Panc1 (cell line): ENCODE data around the gene PIGV.

Experiments
- CTCF ChIP-seq: fragments of 450-650 bp; IDR thresholded peaks from 2 replicates; pipeline ENCODE4 v1.5.1; 2017; ENCODE audit warnings: mild to moderate bottlenecking
- REST ChIP-seq, 2 experiments: IDR thresholded peaks; 2 replicates each; pipeline ENCODE4 v1.6.1; 2011 to 2012; ENCODE audit warnings: low read depth in 2 of 2, control low read depth in 1 of 2, low read length in 1 of 2, mild to moderate bottlenecking in 1 of 2, moderate library complexity in 1 of 2; ENCODE audit not compliant: insufficient read depth in 1 of 2

- TF ChIP-seq CTCF (no peak), REST (IDR thresholded peaks at IDR 0.05; ENCODE audit: insufficient read depth in 1 of 2, low read depth in 2 of 2, low read length in 1 of 2) (no peak)
Observed at GRCh38 chr1:26789612-26789865, 1.8 kb downstream of the PIGV start.
